MG63 (cell line): ENCODE measurements around the gene COPB2. TPM values are rescaled to one million over a fixed set of nuclear protein-coding genes. Genes with fewer than 3 reads are reported as not detected.

ENCODE experiments used
- total RNA-seq: library from RNA; depleted of rRNA; stranded (reverse); fragments of >200 nt; shearing (Covaris generic); gene quantifications from 2 replicates; pipeline ENCODE4 v1.2.3, GENCODE V29; 2014; ENCODE audit warnings: low replicate concordance; rRNA removed

Gene COPB2
- total RNA-seq, 1 experiment from 2014 or later = 131 TPM

Other genes starting within 250 kb of the COPB2 start
- gene MRPS22, start 45.6 kb downstream of the COPB2 start, total RNA-seq = 147 and 166 TPM in 2 replicates
- not detected in 2 replicates for gene RBP2, start 86.9 kb upstream of the COPB2 start, total RNA-seq
- 1.8 TPM in 1 of 2 replicates, not detected in the other for gene RBP1, start 150.1 kb upstream of the COPB2 start, total RNA-seq